ENCODE data around the gene RYR2.
"Not testable (repeated sequence)": the region's sequence is repeated elsewhere in the genome, so short reads cannot be mapped to it uniquely, and the experiment has no call there.

Gene RYR2

GRCh38 chr1:237834048-237834447 lies 792.1 kb downstream of the RYR2 start:
- no peak for DNase-seq (ENCODE audit: low read depth)
- TF ChIP-seq, protein P1, sequence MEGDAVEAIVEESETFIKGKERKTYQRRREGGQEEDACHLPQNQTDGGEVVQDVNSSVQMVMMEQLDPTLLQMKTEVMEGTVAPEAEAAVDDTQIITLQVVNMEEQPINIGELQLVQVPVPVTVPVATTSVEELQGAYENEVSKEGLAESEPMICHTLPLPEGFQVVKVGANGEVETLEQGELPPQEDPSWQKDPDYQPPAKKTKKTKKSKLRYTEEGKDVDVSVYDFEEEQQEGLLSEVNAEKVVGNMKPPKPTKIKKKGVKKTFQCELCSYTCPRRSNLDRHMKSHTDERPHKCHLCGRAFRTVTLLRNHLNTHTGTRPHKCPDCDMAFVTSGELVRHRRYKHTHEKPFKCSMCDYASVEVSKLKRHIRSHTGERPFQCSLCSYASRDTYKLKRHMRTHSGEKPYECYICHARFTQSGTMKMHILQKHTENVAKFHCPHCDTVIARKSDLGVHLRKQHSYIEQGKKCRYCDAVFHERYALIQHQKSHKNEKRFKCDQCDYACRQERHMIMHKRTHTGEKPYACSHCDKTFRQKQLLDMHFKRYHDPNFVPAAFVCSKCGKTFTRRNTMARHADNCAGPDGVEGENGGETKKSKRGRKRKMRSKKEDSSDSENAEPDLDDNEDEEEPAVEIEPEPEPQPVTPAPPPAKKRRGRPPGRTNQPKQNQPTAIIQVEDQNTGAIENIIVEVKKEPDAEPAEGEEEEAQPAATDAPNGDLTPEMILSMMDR (IDR thresholded peaks at IDR 0.05; ENCODE audit: control insufficient read depth, extremely low read depth, insufficient read depth): no peak
- H3K4me3 ChIP-seq (ENCODE audit: low read depth, low read length): no peak overlapping the region

DNA sequence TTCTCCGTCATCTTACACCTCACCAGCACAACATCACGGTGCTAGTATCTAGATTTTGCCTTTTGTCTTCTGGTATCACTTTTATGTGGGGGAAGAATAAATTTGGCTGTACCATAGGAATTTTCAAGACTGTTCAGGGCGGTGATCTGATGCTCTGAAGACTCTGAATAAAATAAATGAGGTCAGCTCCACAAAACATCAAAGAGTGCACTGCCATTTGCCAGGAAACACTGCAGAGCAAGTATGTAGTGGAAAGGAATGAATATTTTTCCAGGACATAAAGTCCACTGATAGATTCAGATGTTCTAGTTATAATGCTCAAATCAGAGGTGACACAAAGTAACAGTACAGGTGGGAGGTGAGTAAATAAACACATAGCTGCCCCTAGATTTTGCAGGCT lies 792.5 kb downstream of the RYR2 start:
- TF ChIP-seq, protein P1 (IDR thresholded peaks at IDR 0.05; ENCODE audit: control insufficient read depth, extremely low read depth, insufficient read depth): no peak
- no peak for DNase-seq (ENCODE audit: low read depth)
- H3K4me3 ChIP-seq (ENCODE audit: low read depth, low read length): no peak overlapping the region

- DNase-seq (ENCODE audit: low read depth): no peak
- TF ChIP-seq, protein P1 (IDR thresholded peaks at IDR 0.05; ENCODE audit: control insufficient read depth, extremely low read depth, insufficient read depth): no peak
- H3K4me3 ChIP-seq (ENCODE audit: low read depth, low read length): no peak overlapping the region
These were observed 796.3 kb downstream of the RYR2 start for GRCh38 chr1:237838320-237838719.

DNA sequence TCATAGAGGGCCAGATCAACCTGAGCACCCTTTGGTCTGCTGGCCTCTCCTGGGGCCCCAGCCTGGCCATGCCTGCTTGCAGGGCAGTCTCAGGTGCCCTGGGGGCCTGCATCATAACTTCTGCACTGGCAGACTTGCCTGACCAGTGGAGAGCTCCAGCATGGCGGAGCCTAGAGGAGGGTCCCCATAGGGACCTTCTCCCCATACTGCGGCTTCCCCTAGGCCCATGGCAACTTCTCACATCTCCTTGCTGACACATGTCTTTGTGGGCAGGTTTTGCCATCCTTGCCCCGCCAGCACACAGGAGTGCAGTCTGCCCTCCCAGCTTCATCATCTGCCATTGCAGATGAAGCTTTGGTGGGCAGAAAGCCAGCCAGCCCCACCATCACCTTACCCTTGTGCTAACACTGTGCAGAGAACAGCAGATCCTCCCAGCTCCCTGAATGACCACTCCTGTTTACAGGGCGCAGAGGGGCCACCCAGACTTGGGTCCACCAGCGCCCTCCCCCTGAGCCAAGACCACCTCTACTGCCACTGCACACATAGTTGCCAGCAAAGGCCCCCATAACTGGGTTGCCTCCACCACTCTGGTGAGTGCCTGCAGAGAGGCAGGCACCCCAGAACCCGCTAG lies 797.0 kb downstream of the RYR2 start:
- no peak overlapping the region for H3K4me3 ChIP-seq (ENCODE audit: low read depth, low read length)
- no peak for DNase-seq (ENCODE audit: low read depth)
- TF ChIP-seq, protein P1 (IDR thresholded peaks at IDR 0.05; ENCODE audit: control insufficient read depth, extremely low read depth, insufficient read depth): no peak

DNA sequence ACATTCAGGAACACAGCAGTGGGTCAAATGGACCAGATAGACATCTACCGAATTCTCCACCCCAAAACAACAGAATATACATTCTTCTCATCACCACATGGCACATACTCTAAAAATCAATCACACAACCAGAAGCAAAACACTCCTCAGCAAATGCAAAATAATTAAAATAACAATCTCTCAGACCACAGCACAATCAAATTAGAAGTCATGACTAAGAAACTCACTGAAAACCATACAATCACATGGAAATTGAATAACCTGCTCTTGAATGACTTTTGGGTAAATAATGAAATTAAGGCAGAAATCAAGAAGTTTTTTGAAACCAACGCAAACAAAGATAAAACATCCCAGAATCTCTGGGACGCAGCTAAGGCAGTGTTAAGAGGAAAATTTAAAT lies 799.5 kb downstream of the RYR2 start:
- DNase-seq (ENCODE audit: low read depth): no peak
- H3K4me3 ChIP-seq (ENCODE audit: low read depth, low read length): no peak overlapping the region
- TF ChIP-seq, protein P1 (IDR thresholded peaks at IDR 0.05; ENCODE audit: control insufficient read depth, extremely low read depth, insufficient read depth): no peak

DNA sequence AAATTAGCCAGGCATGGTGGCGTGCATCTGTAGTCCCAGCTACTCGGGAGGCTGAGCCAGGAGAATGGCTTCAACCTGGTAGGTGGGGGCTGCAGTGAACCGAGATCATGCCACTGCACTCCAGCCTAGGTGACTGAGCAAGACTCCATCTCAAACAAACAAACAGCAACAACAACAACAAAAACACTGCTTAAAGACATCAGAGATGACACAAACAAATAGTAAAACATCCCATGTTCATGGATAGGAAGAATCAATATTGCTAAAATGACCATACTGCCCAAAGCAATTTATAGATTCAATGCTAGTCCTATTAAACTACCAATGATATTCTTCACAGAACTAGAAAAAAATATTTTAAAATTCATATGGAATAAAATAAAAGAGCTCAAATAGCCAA lies 801.5 kb downstream of the RYR2 start:
- H3K4me3 ChIP-seq (ENCODE audit: low read depth, low read length); DNase-seq (ENCODE audit: low read depth): not testable (repeated sequence)

DNA sequence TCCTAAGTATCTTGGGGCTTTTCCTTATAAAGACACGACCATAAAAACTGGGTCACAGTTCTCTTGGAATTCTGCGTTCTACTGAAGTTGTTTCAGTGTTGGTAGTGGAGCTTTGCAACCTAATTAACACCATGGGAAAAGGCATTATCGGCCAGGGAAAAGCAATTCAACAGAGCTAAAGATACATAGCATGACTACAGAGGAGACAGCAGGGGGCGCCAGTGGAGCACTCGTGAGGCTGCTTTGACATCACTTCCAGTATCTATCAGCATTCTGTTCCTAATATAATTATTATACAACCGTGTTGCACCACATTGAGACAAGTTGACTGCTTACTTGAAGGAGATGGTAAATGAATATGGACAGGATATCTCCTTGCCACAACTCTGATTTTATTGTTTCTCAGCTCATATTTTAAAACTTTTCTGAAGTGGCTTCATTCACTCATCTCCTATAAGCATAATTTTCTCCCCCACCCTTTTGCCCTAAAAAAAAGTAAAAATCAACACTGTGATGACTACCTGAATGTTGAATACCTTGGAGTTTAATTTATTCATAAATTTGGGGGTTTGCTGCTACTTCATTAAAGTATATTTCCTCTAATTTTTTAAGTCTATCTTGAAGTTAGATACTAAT lies 809.3 kb downstream of the RYR2 start:
- DNase-seq (ENCODE audit: low read depth): no peak
- TF ChIP-seq, protein P1 (IDR thresholded peaks at IDR 0.05; ENCODE audit: control insufficient read depth, extremely low read depth, insufficient read depth): peak; percentile 82
- H3K4me3 ChIP-seq (ENCODE audit: low read depth, low read length): no peak overlapping the region
